ENCODE data around the gene CHRD.

Gene CHRD

DNA sequence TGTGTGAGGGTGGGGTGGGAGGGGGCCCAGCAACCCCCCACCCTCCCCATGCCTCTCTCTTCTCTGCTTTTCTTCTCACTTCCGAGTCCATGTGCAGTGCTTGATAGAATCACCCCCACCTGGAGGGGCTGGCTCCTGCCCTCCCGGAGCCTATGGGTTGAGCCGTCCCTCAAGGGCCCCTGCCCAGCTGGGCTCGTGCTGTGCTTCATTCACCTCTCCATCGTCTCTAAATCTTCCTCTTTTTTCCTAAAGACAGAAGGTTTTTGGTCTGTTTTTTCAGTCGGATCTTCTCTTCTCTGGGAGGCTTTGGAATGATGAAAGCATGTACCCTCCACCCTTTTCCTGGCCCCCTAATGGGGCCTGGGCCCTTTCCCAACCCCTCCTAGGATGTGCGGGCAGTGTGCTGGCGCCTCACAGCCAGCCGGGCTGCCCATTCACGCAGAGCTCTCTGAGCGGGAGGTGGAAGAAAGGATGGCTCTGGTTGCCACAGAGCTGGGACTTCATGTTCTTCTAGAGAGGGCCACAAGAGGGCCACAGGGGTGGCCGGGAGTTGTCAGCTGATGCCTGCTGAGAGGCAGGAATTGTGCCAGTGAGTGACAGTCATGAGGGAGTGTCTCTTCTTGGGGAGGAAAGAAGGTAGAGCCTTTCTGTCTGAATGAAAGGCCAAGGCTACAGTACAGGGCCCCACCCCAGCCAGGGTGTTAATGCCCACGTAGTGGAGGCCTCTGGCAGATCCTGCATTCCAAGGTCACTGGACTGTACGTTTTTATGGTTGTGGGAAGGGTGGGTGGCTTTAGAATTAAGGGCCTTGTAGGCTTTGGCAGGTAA, 34.3 kb upstream of the CHRD start:
- H3K4me3 ChIP-seq (ENCODE audit: low read depth, low read length): no peak overlapping the region
- no peak for DNase-seq (ENCODE audit: low read depth)

DNA sequence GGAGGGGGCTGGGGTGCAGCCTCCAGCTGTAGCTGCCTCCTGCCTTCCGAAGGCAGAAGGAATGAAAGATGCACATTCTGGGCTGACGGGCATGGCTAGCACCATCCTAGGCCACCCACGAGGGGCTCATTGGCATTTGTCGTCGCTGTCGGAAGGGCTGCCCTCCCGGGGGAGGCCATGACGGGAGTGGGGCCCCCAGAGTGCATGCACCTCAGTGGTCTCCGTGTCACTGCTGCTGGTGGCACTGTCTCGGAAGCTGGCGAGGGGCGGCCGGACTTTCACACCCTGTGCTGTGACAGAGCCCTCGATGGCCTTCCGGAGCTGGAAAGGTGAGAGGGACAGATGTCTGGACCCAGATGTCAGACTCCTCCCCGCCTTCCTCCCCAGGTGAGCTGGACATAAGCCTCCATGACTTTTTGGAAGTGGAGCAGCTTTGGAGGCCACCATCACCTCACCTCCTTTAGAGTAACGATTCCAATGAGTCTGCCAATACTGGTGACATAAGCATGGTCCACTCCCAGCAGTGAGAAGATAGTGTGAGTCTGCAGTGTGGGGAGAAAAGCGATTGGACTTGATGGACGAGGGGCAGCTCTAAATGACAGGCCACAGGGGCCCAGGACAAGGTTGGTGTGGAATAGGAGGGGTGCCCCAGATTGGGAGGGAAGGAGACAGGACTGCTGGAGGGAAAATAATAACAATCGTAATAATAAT, 33.2 kb upstream of the CHRD start:
- no peak overlapping the region for H3K4me3 ChIP-seq (ENCODE audit: low read depth, low read length)
- no peak for DNase-seq (ENCODE audit: low read depth)

DNA sequence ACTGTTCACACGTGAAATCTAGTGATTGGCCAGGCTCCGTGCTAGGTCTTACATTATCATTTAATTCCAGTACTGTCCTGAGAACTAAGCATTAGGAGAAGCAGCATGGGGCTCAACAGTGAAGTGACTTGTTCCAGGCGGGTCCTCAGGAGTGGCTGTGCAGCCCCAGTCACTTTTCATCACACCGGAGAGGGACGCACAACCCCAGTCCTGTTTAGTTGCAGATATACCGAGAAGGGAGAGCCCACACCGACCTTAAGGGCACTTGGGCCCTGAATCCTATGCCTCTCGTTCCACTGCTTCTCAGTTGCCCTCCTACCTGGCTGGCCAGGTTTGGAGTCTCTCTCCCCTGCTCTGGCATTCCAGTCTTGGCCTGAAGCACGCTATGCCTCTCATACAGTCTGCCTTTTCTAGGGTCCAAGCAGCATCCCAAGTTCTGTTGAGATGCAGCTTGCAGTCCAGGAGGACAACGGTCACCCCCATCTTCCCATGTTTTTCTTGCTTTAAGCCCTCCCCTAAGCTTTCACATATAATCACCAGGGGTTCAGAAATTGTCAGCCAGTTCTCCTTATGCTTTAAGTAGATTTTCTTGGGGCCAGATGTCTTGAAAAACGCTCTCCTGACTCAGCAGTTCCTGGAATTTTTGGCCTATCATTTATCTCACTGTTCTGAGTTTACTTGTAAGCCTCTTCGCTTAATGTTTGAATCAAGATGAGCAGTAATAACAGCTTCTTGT, 32.4 kb upstream of the CHRD start:
- H3K4me3 ChIP-seq (ENCODE audit: low read depth, low read length): no peak overlapping the region
- no peak for DNase-seq (ENCODE audit: low read depth)

DNA sequence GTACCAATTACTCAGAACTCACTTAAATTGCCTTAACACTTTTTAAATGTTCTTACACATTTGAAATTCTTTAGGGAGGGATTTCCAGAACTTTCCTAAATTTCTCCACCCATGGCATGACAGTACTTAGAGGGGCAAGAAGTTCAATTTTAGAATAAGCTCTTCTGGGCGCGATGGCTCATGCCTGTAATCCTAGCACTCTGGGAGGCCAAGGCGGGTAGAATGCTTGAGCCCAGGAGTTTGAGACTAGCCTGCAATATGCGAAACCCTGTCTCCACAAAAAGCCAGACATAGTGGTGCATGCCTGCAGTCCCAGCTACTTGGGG, 31.8 kb upstream of the CHRD start:
- no peak overlapping the region for H3K4me3 ChIP-seq (ENCODE audit: low read depth, low read length)

DNA sequence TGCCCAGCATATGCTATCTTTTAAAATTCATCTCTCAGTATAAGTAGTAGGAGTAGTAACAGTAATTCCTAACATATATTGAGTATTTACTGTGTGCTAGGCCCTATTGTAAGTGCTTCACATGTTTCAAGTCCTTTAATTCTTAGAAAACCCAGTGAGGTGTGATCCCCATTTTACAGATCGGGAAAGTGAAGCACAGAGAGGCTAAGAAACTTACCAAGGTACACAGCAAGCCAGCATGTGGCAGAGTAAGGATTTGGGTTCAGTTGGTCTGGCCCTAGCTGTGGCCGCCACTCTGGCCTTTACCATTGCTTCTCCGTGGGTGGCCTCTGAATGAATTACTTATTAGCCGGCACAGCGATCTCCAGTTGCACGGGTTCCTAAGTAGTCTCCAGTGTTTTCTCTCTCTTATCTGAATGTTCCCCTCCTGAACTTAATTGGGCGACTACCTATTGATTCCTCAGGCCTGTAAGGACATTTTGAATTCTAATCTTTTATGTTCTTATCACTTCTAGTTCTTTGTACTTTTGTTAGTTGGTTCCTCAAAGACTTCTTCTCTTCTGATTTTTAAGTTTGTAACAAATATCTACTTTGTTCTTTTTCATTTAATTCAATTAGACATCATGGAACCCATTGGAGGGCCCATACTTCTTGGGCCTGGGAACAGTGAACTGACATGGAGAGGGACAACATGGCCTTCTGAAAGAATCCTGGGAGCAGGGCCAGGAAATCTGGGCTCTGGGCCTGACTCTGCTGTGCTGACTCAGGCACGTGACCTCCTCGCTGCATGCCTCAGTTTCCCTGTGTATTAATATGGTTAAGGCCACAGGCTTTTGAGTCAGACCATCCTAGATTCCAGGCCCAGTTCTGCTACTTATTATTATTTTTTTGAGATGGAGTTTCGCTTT, 30.0 kb upstream of the CHRD start:
- H3K4me3 ChIP-seq (ENCODE audit: low read depth, low read length): no peak overlapping the region
- no peak for DNase-seq (ENCODE audit: low read depth)

More for the DNA sequence above, 31.8 kb upstream of the CHRD start:
- no peak for DNase-seq (ENCODE audit: low read depth)

DNA sequence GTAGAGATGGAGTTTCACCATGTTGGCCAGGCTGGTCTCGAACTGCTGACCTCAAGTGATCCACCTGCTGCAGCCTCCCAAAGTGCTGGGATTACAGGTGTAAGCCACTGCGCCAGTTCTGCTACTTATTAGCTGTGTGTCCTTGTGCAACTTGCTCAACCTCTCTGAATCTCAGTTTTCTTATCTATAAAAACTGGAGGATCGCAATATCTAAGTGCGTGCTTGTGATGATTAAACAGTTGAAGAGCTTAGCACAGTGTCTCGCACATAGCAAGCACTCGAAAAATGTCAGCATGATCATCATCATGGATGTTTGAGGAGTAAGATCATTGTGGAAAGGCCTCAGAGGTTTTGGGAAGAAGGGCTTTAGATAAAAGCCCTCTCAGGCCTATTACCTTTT, 29.2 kb upstream of the CHRD start:
- no peak for DNase-seq (ENCODE audit: low read depth)
- no peak overlapping the region for H3K4me3 ChIP-seq (ENCODE audit: low read depth, low read length)

DNA sequence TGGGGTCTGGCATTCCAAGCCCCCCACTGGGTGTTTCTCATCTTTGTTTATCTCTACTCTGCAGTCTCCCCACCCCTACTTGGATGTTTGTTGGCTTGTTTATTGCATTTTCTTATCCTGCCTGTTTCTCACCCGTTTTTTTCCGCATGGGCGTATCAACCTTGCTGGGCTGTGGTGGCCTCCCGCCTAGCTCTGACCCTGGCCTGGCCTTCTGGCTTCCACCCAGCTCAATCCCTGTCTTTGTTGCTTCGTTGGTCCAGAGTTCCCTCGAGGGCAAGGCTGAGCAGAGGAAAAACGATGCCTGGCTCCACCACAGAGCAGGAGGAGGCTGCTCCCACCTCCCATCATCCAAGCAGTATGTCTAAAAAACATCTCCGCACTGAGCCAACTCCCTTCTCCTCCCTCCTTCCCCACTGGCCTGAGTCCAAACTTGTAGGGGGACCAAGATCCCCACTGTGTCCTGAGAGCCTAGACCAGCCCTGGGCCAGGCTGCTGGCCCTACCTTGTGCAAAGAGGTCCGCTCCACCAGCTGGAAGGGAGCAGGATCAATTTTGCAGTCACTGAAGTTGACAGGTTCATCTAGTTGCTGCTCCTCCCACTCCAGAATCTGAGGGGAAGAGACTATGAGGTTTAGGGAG, 28.2 kb upstream of the CHRD start:
- no peak overlapping the region for H3K4me3 ChIP-seq (ENCODE audit: low read depth, low read length)
- no peak for DNase-seq (ENCODE audit: low read depth)

DNA sequence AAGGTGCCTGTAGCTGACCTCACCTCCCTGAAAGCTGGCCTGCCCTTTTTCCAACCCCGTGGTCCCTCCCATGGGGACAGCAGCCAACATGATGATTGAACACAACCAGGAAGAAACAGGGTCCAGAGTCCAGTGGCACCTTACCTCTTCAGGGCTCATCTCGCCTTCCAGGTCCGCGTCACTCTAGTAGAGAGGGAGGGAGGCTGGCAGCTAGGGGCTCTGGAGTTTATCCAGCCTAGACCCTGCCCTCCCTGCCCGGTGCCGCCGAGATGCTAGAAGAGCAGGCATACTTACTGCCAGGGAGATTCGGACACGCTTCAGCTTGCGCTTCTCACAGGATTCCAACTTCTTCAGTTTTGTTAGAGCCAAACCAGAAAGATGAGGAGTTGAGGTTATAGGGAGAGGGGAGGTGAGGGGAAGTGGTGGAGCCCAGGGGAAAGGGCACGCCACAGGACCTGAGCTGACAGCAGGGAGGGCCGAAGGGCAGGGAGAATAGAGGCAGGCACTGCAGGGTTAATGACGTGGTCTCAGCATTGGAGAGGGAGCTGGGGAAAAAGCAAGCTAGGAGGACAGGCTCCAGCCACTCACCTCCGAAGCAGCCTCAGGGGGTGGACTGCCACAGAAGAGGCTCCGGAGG, 27.6 kb upstream of the CHRD start:
- DNase-seq (ENCODE audit: low read depth): no peak
- no peak overlapping the region for H3K4me3 ChIP-seq (ENCODE audit: low read depth, low read length)

DNA sequence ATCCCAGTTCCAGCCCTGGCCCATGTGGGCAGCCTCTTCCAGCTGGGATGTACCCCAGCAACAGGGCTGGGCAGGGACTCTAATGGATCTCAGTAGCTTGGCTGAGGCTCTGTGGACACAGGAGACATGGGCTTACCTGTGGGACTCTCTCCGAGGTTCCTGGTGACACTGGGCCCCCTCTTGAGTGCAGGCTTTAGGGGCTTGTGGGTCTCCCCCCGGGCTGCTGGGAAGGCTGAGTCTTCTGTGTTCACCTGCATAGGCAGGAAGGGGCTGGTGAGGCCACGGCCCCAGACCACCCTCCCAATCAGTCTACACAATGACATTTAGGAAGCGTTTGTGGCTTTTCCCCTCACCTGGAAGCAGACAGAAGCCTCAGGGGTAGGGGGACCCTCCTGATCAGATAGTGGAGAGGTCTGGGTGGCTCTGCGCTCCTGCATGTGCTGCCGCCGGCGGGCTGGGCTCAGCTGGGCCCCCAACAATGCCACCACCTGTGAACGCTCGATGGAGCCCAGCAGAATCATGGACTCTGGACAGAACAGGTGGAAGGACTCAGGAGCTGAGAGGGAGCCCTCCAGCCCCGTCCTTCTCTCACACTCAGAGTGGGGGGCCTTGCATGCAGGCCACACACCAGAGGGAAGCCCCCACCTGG, 26.8 kb upstream of the CHRD start:
- no peak for DNase-seq (ENCODE audit: low read depth)
- no peak overlapping the region for H3K4me3 ChIP-seq (ENCODE audit: low read depth, low read length)

DNA sequence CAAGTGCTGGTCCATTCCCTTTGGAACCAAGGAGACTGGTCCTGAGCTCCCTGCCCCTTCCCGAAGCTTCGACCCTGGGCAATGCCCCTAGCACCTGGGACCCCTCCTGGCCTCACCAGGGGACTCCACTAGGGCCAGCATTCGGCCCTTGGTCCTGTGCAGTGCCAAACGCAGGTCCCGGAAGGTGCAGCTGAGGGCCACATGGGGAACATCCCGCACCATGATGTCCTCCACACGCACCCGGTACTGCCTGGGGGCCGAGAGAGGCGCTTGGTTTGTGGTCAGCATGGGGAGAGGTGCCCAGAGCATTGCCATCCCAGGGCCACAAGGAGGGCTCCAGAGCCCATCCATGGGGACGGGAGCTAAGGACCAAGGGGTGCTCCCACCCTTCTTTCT, 26.3 kb upstream of the CHRD start:
- DNase-seq (ENCODE audit: low read depth): no peak
- H3K4me3 ChIP-seq (ENCODE audit: low read depth, low read length): no peak overlapping the region

DNA sequence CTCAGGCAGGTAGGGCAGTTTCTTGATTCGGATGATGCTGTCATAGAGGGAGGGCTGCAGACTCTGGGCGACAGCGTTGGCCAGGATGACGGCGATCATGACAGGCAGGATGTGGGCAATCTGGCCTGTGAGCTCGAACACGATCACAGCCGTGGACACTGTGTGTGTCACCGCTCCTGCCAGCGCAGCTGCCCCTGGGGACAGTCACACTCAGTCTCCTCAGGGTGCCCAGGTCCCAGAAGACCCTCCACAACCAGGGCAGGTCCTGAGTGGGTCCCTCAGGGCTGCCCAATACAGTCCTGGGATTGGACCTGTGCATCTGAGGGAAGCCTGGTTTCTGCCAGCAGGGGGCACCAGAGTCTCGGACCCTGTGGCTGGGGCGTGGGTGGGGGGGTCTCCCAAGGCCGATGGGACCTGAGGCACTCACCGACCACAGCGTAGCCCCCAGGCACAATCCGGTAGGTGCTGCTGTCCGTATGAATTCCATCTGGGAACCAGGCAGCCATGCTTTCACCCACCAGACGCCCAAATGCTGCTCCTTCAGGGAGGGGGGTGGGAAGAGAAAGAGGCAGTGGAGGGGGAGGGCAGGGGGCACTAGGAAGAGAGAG, 25.6 kb upstream of the CHRD start:
- DNase-seq (ENCODE audit: low read depth): no peak
- no peak overlapping the region for H3K4me3 ChIP-seq (ENCODE audit: low read depth, low read length)

DNA sequence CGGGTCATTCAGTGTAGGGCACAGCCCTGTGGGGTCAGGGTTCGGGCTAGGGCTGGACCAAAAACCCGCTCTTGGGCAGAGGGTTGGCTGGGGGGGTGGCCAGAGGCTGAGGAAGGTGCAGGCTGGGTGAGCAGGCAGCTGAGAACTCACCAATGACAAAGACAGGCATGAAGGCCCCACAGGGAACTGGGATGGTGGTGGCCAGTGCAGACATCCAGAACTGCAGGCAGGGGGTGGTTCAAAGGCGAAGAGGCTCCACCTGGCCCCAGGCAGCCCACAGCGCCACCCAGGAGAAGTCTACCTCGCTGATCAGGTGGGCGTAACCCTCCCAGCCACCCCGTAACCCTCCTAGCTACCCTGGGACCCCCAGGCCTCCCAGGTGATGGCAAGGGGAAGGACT, 25.1 kb upstream of the CHRD start:
- no peak for DNase-seq (ENCODE audit: low read depth)
- H3K4me3 ChIP-seq (ENCODE audit: low read depth, low read length): no peak overlapping the region

DNA sequence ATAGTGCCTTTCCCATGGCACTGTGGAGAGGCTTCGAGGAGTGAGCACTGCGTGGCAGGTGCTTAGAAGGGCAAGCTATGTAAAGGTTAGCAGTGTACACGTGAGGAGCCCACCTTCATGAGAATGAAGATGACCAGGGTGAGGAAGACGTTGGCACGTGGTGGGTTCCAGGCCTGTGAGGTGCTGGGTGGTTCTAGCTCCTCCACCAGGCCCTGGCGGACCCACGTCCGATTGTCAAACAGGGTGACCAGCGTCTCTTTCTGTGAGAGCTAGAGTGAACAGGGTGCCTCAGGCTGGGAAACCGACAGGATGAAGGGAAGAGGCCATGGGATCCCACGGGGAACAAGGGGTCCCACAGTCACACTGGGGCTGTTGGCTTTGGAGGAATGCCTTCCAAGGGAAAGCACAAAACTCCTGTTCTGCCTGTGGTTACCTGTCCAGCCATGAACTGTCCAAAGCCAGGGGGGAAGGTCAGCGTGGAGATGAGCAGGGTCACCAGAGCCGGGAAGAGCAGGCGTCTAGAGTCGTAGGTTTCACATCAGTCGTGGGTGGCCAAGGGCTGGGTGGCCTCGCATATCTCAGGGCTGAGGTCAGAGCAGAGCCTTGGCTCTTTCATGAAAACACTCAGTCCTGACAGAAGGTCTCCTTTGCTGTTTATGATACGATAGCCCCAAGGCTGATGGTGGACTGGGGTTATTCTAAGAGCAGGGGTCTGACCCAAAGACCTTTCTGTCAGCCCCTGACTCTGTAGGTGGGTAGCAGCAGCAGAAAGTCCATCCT, 24.4 kb upstream of the CHRD start:
- DNase-seq (ENCODE audit: low read depth): no peak
- no peak overlapping the region for H3K4me3 ChIP-seq (ENCODE audit: low read depth, low read length)

DNA sequence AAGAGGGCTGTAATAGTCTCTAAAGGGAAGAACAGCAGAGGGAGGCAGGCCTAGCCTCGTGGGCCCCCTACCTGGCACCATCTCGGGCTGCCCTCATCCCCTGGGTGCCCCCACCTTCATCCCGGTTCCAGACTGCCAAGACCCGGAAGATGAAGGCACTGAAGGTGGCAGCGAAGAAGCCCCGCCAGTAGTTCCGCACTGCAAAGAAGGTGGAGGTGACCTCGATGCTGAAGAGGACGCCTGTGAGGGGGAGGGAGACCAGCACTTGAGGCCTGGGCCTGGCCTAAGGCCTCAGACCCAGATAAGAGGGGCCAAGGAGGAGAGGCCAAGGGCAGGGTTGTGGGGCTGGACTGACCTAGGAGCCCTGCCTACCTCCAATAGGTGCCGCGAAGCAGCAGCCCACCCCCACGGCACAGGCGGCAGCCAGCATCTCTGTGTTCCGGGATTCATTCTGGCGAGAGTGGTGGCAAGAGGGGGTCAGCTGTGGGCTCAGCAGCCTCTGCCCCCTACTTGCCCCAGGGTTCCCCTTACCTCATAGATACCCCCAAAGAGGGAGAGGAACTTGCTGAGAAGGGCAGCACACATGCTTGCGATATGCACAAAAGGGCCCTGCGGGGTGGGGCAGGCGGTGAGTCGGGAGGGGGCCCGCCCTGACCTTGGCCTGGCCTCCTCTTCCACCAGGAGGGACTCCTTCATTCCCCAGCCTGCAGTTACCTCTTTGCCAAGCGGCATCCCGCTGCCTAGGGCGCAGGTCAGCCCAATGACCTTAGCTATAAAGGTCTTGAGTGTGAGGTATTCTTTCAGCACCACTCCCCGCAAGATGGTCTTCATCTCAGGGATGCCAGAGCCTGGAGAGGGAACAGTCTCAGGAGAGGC, 22.4 kb upstream of the CHRD start:
- H3K4me3 ChIP-seq (ENCODE audit: low read depth, low read length): no peak overlapping the region
- no peak for DNase-seq (ENCODE audit: low read depth)

DNA sequence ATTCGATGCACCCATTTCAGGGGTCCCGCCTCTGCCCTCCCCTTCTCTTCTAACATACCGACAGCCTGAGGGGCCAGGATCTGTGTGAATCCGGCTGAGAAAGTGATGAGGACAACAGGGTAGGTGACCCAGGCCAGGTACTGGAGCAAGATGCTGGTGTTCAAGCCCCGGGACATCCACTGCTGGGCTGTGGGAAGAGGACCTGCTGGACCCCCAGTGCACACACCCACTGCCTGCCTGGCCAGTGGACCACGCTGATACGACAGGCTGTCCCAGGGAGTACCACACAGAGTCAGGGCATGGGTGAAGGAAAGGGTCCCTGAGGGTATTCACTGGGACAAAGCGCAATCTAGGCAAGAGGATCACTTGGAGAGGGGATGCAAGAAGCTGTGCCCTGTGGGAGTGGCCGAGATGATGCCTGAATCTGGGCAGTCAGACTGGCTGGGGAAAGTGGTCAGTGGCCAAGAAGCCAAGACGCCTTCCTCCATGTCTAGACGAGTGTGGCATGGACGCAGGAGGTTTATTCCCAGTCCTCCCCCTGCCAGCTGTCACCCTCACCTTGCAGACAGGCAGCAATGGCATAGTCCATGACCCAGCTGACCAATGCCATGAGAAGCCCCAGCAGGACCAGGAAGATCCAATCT, 21.6 kb upstream of the CHRD start:
- H3K4me3 ChIP-seq (ENCODE audit: low read depth, low read length): no peak overlapping the region
- DNase-seq (ENCODE audit: low read depth): no peak

DNA sequence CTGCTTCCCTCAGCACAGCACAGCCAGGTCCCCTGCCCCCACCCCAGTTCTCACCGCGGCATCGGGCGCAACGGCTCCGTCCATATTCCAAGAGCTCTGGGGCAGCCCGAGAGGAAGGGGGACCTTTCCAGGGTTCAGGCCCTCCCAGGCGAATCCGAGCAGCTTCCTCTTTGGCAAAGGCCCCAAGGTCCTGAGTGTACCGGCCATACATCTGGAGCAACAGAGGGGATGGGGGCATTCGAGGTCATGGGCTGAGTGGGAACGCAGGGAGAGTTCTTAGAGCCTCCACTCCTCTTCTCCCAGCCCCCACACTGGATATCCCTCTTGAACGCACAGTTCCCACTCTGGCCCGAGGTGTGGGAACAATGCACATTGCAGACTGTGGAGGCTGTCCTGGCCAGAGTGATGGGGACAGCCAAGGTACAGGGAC, 20.9 kb upstream of the CHRD start:
- H3K4me3 ChIP-seq (ENCODE audit: low read depth, low read length): no peak overlapping the region
- no peak for DNase-seq (ENCODE audit: low read depth)

Data from skeletal muscle cell (primary cell).